ENCODE data around the gene SUCO.

Gene SUCO

DNA sequence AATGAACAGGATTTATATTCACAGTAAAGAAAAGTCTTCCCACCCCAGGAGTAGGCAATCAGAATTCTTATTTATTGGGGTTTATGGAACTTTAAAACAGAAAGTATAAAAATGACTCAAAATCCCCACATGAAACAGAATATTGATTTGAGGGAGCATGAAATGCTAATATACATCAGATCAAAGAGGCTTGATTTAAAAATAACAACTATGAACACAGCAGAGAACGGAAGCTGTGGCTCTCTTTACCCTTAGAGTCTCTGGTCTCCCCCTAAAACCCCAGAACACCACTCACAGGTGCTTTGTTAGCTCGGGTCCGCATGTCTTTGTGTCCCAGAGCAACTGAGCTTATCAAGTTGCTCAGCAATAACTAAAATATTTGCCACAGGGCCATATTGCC lies 94.8 kb downstream of the SUCO start:
- Histone ChIP-seq H2AFZ (ENCODE audit: low read length) (no peak overlapping the region), H4K8ac (ENCODE audit: low read depth, low read length) (no peak overlapping the region), H2AK5ac (ENCODE audit: low read depth, low read length) (no peak overlapping the region), H3K14ac (ENCODE audit: low read length) (no peak overlapping the region), H3K27me3 (ENCODE audit: control insufficient read depth in 3 of 3, insufficient read depth in 3 of 3, low read depth in 1 of 3, low read length in 3 of 3) (no peaks in the 10 kb centered on the region), H3K9ac (ENCODE audit: low read depth, low read length, poor library complexity) (no peak overlapping the region), H2BK15ac (ENCODE audit: low read length) (no peak overlapping the region), H3K18ac (ENCODE audit: low read length) (no peak overlapping the region), H4K91ac (ENCODE audit: low read depth, low read length, poor library complexity) (no peak overlapping the region), H2BK12ac (ENCODE audit: low read length) (no peak overlapping the region), H3K4me1 (ENCODE audit: control insufficient read depth in 2 of 2, insufficient read depth in 1 of 2, low read depth in 1 of 2, low read length in 2 of 2) (no peaks in the 10 kb centered on the region), H3K4me2 (ENCODE audit: insufficient read depth, low read length, poor library complexity, severe bottlenecking) (no peak overlapping the region), H3K9me3 (replicated peaks in 1 of 2; ENCODE audit: control insufficient read depth in 2 of 2, insufficient read depth in 1 of 2, low read depth in 1 of 2, low read length in 2 of 2) (peaks cover 2 to 4% of the 10 kb centered on the region in 2 donors), H2BK5ac (ENCODE audit: low read length) (no peak overlapping the region), H3K23ac (ENCODE audit: low read depth, low read length, poor library complexity) (no peak overlapping the region), H3K36me3 (replicated peaks in 1 of 2; ENCODE audit: control insufficient read depth in 2 of 2, insufficient read depth in 2 of 2, low read length in 2 of 2) (no peaks in the 10 kb centered on the region), H3K4ac (ENCODE audit: low read length) (no peak overlapping the region), H3K4me3 (ENCODE audit: low read length in 2 of 2) (no peak overlapping the region), H2BK120ac (ENCODE audit: low read depth, low read length) (no peak overlapping the region), H3K27ac (replicated peaks; ENCODE audit: low read length) (no peak overlapping the region), H3K79me1 (ENCODE audit: low read depth, low read length) (no peaks in the 10 kb centered on the region)
- no CpG with 5 or more reads among the region's 3 CpGs for WGBS, 2 donors (ENCODE audit: extremely low coverage in 2 of 2, insufficient read length in 2 of 2, insufficient replicate concordance in 1 of 2)
- no peak for DNase-seq (ENCODE audit: low spot score)

DNA sequence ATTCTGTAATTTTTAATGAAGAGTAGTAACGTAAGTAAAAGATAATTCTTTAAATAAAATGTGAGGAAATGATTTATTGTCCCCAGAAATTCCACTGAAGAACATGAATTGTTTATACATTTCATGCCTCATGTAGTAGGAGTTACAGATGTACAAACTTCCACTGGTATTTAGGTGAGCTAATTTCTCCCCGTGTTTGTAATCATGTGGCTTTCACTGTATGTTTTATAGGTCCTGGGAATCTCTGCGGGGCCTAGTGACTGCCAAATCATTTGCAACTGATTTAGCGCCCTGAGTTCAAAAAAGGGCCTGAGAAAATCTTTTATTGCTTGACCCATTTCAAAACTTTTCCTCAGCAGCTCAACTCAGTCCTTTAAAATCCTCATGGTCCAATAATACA lies 95.5 kb downstream of the SUCO start:
- H3K18ac ChIP-seq (ENCODE audit: low read length) = no peak overlapping the region
- no peak for DNase-seq (ENCODE audit: low spot score)
- no peak overlapping the region for H2BK15ac ChIP-seq (ENCODE audit: low read length)
- 100% methylated on average over 1 of the region's 4 CpGs; no CpG with 5 or more reads in 1 of the 2 donors for WGBS, 2 donors (ENCODE audit: extremely low coverage in 2 of 2, insufficient read length in 2 of 2, insufficient replicate concordance in 1 of 2)
- no peaks in the 10 kb centered on the region for H3K27me3 ChIP-seq (ENCODE audit: control insufficient read depth in 3 of 3, insufficient read depth in 3 of 3, low read depth in 1 of 3, low read length in 3 of 3)
- H2AK5ac ChIP-seq (ENCODE audit: low read depth, low read length) = no peak overlapping the region
- no peak overlapping the region for H3K4me2 ChIP-seq (ENCODE audit: insufficient read depth, low read length, poor library complexity, severe bottlenecking)
- no peak overlapping the region for H3K9ac ChIP-seq (ENCODE audit: low read depth, low read length, poor library complexity)
- H3K4me3 ChIP-seq (ENCODE audit: low read length in 2 of 2) = no peak overlapping the region
- no peak overlapping the region for H4K8ac ChIP-seq (ENCODE audit: low read depth, low read length)
- H2BK5ac ChIP-seq (ENCODE audit: low read length) = no peak overlapping the region
- H2AFZ ChIP-seq (ENCODE audit: low read length) = no peak overlapping the region
- no peak overlapping the region for H3K4ac ChIP-seq (ENCODE audit: low read length)
- H3K27ac ChIP-seq (replicated peaks; ENCODE audit: low read length) = no peak overlapping the region
- H3K36me3 ChIP-seq (replicated peaks in 1 of 2; ENCODE audit: control insufficient read depth in 2 of 2, insufficient read depth in 2 of 2, low read length in 2 of 2) = no peaks in the 10 kb centered on the region
- H3K4me1 ChIP-seq (ENCODE audit: control insufficient read depth in 2 of 2, insufficient read depth in 1 of 2, low read depth in 1 of 2, low read length in 2 of 2) = no peaks in the 10 kb centered on the region
- H3K23ac ChIP-seq (ENCODE audit: low read depth, low read length, poor library complexity) = no peak overlapping the region
- peaks cover 2 to 4% of the 10 kb centered on the region in 2 donors for H3K9me3 ChIP-seq (replicated peaks in 1 of 2; ENCODE audit: control insufficient read depth in 2 of 2, insufficient read depth in 1 of 2, low read depth in 1 of 2, low read length in 2 of 2)
- no peak overlapping the region for H2BK12ac ChIP-seq (ENCODE audit: low read length)
- H3K79me1 ChIP-seq (ENCODE audit: low read depth, low read length) = no peaks in the 10 kb centered on the region
- H3K14ac ChIP-seq (ENCODE audit: low read length) = no peak overlapping the region
- H4K91ac ChIP-seq (ENCODE audit: low read depth, low read length, poor library complexity) = no peak overlapping the region
- no peak overlapping the region for H2BK120ac ChIP-seq (ENCODE audit: low read depth, low read length)

DNA sequence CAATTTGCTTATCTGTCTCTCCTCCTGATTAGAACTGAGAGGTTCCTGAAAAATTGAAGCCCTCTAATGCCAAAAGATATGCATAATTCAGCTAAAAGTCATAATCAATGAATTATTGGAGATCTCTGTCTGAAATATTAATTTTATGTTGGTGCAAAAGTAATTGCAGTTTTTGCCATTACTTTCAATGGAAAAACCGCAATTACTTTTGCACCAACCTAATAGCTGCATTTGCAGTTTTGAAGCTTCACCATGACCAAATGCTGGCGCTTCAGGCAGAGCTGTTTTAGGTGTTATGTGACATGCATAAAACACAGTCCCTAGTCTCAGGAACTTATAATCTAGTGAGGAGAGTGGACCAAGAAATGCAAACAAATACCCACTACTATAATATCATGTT lies 96.2 kb downstream of the SUCO start:
- Histone ChIP-seq H3K4me1 (ENCODE audit: control insufficient read depth in 2 of 2, insufficient read depth in 1 of 2, low read depth in 1 of 2, low read length in 2 of 2) (no peaks in the 10 kb centered on the region), H3K4me2 (ENCODE audit: insufficient read depth, low read length, poor library complexity, severe bottlenecking) (no peak overlapping the region), H2BK15ac (ENCODE audit: low read length) (no peak overlapping the region), H3K9ac (ENCODE audit: low read depth, low read length, poor library complexity) (no peak overlapping the region), H2BK5ac (ENCODE audit: low read length) (no peak overlapping the region), H3K14ac (ENCODE audit: low read length) (no peak overlapping the region), H3K4ac (ENCODE audit: low read length) (no peak overlapping the region), H3K9me3 (replicated peaks in 1 of 2; ENCODE audit: control insufficient read depth in 2 of 2, insufficient read depth in 1 of 2, low read depth in 1 of 2, low read length in 2 of 2) (peaks cover 2 to 4% of the 10 kb centered on the region in 2 donors), H3K27ac (replicated peaks; ENCODE audit: low read length) (no peak overlapping the region), H3K27me3 (ENCODE audit: control insufficient read depth in 3 of 3, insufficient read depth in 3 of 3, low read depth in 1 of 3, low read length in 3 of 3) (no peaks in the 10 kb centered on the region), H4K8ac (ENCODE audit: low read depth, low read length) (no peak overlapping the region), H2AK5ac (ENCODE audit: low read depth, low read length) (no peak overlapping the region), H3K4me3 (ENCODE audit: low read length in 2 of 2) (no peak overlapping the region), H3K79me1 (ENCODE audit: low read depth, low read length) (no peaks in the 10 kb centered on the region), H2AFZ (ENCODE audit: low read length) (no peak overlapping the region), H3K23ac (ENCODE audit: low read depth, low read length, poor library complexity) (no peak overlapping the region), H2BK12ac (ENCODE audit: low read length) (no peak overlapping the region), H3K36me3 (replicated peaks in 1 of 2; ENCODE audit: control insufficient read depth in 2 of 2, insufficient read depth in 2 of 2, low read length in 2 of 2) (no peaks in the 10 kb centered on the region), H2BK120ac (ENCODE audit: low read depth, low read length) (no peak overlapping the region), H4K91ac (ENCODE audit: low read depth, low read length, poor library complexity) (no peak overlapping the region), H3K18ac (ENCODE audit: low read length) (no peak overlapping the region)
- DNase-seq (ENCODE audit: low spot score) = no peak
- WGBS, 2 donors (ENCODE audit: extremely low coverage in 2 of 2, insufficient read length in 2 of 2, insufficient replicate concordance in 1 of 2) = no CpG with 5 or more reads among the region's 2 CpGs

GRCh38 chr1:172629638-172630037 lies 96.7 kb downstream of the SUCO start:
- Histone ChIP-seq H3K4me2 (ENCODE audit: insufficient read depth, low read length, poor library complexity, severe bottlenecking) (no peak overlapping the region), H3K23ac (ENCODE audit: low read depth, low read length, poor library complexity) (no peak overlapping the region), H4K91ac (ENCODE audit: low read depth, low read length, poor library complexity) (no peak overlapping the region), H3K36me3 (replicated peaks in 1 of 2; ENCODE audit: control insufficient read depth in 2 of 2, insufficient read depth in 2 of 2, low read length in 2 of 2) (no peaks in the 10 kb centered on the region), H3K4me3 (ENCODE audit: low read length in 2 of 2) (no peak overlapping the region), H3K18ac (ENCODE audit: low read length) (no peak overlapping the region), H3K9ac (ENCODE audit: low read depth, low read length, poor library complexity) (no peak overlapping the region), H3K27me3 (ENCODE audit: control insufficient read depth in 3 of 3, insufficient read depth in 3 of 3, low read depth in 1 of 3, low read length in 3 of 3) (no peaks in the 10 kb centered on the region), H2BK5ac (ENCODE audit: low read length) (no peak overlapping the region), H3K79me1 (ENCODE audit: low read depth, low read length) (no peaks in the 10 kb centered on the region), H2AK5ac (ENCODE audit: low read depth, low read length) (no peak overlapping the region), H3K4ac (ENCODE audit: low read length) (no peak overlapping the region), H2BK15ac (ENCODE audit: low read length) (no peak overlapping the region), H3K9me3 (replicated peaks in 1 of 2; ENCODE audit: control insufficient read depth in 2 of 2, insufficient read depth in 1 of 2, low read depth in 1 of 2, low read length in 2 of 2) (peaks cover 2 to 4% of the 10 kb centered on the region in 2 donors), H2BK120ac (ENCODE audit: low read depth, low read length) (no peak overlapping the region), H3K27ac (replicated peaks; ENCODE audit: low read length) (no peak overlapping the region), H4K8ac (ENCODE audit: low read depth, low read length) (no peak overlapping the region), H3K4me1 (ENCODE audit: control insufficient read depth in 2 of 2, insufficient read depth in 1 of 2, low read depth in 1 of 2, low read length in 2 of 2) (no peaks in the 10 kb centered on the region), H2AFZ (ENCODE audit: low read length) (no peak overlapping the region), H3K14ac (ENCODE audit: low read length) (no peak overlapping the region), H2BK12ac (ENCODE audit: low read length) (no peak overlapping the region)
- no CpG with 5 or more reads among the region's 2 CpGs for WGBS, 2 donors (ENCODE audit: extremely low coverage in 2 of 2, insufficient read length in 2 of 2, insufficient replicate concordance in 1 of 2)
- no peak for DNase-seq (ENCODE audit: low spot score)

Data from neuronal stem cell (in vitro differentiated cells).